ENCODE data around the gene MSL3B.

MSL3B gene

DNA sequence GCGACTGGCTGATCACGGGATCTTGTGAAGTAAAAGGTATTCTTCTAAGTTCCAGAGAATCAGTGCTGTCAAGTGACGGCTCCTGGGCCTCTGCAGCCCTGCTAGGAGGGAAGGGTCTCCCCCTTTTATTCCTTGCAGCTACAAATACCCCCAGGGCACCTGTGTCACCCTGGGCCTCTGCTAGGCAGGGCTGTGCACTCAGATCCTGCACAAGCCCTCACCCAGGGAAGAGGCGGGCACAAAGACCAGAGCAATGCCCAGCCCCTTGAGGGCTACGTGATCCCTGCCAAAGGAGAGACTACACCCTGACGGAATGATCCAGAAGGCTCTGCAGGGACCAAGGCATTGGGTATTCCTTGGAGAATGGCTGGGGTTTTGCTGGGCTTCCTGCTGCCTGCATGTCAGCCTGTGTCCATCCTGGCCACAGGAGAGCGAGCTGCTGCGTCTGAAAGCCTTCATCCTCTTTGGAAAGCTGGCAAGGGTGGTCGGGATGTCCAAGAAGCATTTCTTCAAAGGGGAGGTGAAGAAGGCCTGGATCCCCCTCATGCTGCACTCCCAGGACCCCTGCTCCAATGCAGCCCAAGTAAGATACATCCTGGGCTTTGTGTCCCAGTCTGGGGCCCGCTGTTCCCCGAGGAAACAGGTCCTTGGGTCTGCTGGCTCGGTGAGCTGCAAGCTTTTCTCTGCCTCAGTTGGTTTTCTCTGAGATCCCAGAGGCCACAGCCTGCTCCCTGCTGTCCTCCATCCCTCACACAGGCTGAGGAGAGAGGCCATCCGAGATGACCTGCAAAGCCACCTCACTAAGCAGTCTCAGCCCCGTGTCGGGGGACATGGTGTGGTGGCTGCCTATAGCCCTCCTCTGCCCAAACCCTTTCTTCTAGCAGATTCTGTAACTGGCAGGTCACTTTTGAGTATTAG is 38.7 kb downstream of the MSL3B start:
- Histone ChIP-seq H3K9me3 (no peaks in the 10 kb centered on the region), H3K4me3 (no peak overlapping the region), H3K27ac (no peak overlapping the region), H3K27me3 (no peaks in the 10 kb centered on the region), H3K36me3 (no peaks in the 10 kb centered on the region), H3K4me1 (no peaks in the 10 kb centered on the region)
- no peak for DNase-seq (ENCODE audit: low spot score in 2 of 2)
- intact Hi-C loops (cut with DNase I): no loop called here
- TF ChIP-seq, protein P1, sequence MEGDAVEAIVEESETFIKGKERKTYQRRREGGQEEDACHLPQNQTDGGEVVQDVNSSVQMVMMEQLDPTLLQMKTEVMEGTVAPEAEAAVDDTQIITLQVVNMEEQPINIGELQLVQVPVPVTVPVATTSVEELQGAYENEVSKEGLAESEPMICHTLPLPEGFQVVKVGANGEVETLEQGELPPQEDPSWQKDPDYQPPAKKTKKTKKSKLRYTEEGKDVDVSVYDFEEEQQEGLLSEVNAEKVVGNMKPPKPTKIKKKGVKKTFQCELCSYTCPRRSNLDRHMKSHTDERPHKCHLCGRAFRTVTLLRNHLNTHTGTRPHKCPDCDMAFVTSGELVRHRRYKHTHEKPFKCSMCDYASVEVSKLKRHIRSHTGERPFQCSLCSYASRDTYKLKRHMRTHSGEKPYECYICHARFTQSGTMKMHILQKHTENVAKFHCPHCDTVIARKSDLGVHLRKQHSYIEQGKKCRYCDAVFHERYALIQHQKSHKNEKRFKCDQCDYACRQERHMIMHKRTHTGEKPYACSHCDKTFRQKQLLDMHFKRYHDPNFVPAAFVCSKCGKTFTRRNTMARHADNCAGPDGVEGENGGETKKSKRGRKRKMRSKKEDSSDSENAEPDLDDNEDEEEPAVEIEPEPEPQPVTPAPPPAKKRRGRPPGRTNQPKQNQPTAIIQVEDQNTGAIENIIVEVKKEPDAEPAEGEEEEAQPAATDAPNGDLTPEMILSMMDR (IDR thresholded peaks at IDR 0.05): no peak

DNA sequence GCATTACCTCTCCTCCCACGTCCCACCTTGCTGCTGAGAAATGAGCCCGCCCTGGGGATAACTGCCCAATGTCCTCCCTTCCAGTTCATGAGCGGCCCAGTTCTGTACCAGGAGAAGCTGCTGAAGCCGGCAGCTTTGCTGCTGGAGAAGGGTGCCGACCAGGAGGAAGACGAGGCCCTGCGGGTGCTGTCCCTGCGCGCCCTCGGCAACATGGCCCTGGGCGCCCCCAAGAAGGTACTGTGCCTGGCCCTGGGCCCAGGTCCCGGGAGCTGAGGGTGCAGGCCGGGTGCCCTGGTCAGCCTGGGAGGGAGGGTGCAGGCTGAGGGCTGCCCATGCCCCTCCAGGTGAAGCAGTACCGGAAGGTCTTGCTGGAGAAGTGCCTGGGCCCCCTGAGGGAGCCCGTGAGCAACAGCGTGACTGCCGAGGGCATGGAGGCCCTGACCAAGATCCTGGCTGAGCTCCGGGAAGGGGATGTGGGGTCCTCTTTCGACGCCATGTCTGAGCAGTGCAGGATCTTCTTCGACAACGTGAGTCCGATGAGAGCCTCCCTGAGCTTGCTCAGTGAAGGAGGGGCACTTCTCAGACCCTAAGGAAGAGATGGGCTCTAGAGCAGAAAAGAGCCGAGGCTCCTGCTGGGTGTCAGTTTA is 39.5 kb downstream of the MSL3B start:
- no peaks in the 10 kb centered on the region for H3K36me3 ChIP-seq
- intact Hi-C loops (cut with DNase I): no loop called here
- no peaks in the 10 kb centered on the region for H3K4me1 ChIP-seq
- no peak overlapping the region for H3K27ac ChIP-seq
- H3K9me3 ChIP-seq: no peaks in the 10 kb centered on the region
- no peak overlapping the region for H3K4me3 ChIP-seq
- DNase-seq (ENCODE audit: low spot score in 2 of 2): no peak
- no peaks in the 10 kb centered on the region for H3K27me3 ChIP-seq
- TF ChIP-seq, protein P1 (IDR thresholded peaks at IDR 0.05): no peak

DNA sequence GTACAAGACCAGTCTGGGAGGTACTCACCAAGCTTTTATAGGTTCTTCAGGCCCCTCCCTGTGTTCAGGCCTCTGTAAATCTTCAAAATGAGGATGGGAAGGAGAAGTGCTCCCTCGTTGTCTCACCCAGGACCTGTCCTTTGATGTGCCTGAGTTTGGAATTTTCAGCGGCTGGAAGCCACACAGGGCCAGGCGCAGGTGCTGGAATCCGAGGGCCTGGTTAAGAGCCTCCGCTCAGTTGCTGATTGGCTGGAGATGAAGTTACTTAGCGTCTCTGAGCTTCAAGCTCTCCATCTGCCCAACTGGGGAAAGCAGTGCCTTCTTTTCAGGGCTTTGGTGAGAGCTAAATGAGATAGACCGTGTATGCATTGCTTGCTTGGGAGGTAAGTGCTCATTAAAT is 43.8 kb downstream of the MSL3B start:
- intact Hi-C loops (cut with DNase I): no loop called here
- Histone ChIP-seq H3K4me1 (no peaks in the 10 kb centered on the region), H3K27me3 (no peaks in the 10 kb centered on the region), H3K27ac (no peak overlapping the region), H3K36me3 (no peaks in the 10 kb centered on the region), H3K9me3 (no peaks in the 10 kb centered on the region), H3K4me3 (no peak overlapping the region)
- no peak for DNase-seq (ENCODE audit: low spot score in 2 of 2)
- TF ChIP-seq, protein P1 (IDR thresholded peaks at IDR 0.05): no peak

DNA sequence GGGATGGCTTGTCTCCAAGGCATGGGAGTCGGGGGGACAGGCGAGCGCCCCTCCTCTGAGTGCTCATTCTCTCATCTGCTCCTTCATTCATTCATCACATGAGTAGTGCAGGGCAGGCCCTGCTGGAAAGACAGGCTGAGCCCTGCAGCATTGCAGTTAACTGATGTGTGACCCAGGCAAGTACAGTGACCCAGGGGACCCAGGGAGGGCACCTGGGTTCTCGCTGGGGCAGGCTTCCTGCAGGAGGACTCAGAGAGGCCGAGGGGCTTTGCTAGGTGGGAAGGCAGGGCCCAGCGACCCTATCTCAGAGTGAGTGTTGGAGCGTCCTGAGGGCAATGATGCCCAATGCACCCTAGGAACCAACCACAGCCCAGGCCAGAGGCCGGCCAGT is 44.5 kb downstream of the MSL3B start:
- no peaks in the 10 kb centered on the region for H3K36me3 ChIP-seq
- no peaks in the 10 kb centered on the region for H3K4me1 ChIP-seq
- no peak for DNase-seq (ENCODE audit: low spot score in 2 of 2)
- intact Hi-C loops (cut with DNase I): no loop called here
- no peak overlapping the region for H3K27ac ChIP-seq
- H3K9me3 ChIP-seq: no peaks in the 10 kb centered on the region
- TF ChIP-seq, protein P1 (IDR thresholded peaks at IDR 0.05): no peak
- H3K27me3 ChIP-seq: no peaks in the 10 kb centered on the region
- no peak overlapping the region for H3K4me3 ChIP-seq

DNA sequence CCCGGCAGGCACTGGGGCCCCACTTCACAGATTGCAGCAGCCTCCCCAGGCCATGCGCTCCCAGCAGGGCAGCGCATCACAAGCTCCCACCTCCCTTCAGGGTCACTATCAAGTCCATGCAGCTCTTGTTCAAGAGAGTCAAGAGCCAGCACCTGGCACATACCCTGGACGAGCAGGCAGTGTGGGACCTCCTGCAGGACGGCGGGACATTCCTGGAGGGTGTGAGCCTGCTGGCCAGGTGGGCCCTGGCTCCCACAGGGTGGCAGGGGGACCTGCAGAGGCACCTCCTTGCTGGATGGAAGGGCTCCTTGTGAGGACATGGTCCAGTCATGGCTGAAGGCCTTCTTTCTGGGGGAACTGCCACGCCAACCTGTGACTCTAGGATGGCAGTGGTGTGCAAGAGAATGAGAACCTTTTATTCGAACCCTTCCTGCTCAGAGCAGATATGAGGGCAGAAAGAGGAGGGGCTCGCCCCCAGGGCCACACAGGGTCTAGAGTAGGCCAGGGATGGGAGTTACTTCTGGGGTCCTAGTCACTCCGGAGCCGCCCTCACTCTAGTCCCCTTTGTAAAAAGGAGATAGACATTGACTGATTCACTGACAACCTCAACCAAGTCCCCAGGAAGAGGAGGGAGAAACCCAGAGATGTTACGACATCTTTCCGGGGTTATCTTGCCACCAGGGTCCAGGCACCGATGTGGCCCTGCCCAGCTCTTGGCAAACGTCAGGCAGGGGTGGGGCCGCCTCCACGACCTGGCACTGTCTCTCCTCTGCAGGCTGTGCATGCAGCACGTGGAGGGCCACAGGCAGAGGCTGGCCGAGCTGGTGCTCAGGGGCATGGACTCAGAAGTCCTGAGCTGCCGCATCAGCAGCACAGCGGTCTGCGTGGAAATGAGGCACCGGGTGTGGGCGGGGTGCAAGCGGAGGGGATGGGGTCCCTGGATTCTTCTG is 45.1 kb downstream of the MSL3B start:
- intact Hi-C loops (cut with DNase I): no loop called here

More for the DNA sequence above, 45.1 kb downstream of the MSL3B start:
- no peak for DNase-seq (ENCODE audit: low spot score in 2 of 2)
- no peaks in the 10 kb centered on the region for H3K27me3 ChIP-seq
- H3K9me3 ChIP-seq: no peaks in the 10 kb centered on the region
- no peak overlapping the region for H3K4me3 ChIP-seq
- TF ChIP-seq, protein P1 (IDR thresholded peaks at IDR 0.05): no peak
- no peaks in the 10 kb centered on the region for H3K4me1 ChIP-seq
- no peak overlapping the region for H3K27ac ChIP-seq
- H3K36me3 ChIP-seq: no peaks in the 10 kb centered on the region

Data from ascending aorta (tissue), 2 donors.